HCT116 (cell line): ENCODE data around the gene ESR1. TPM values are rescaled to one million over a fixed set of nuclear protein-coding genes. Genes with fewer than 3 reads are reported as not detected.
A peak's percentile ranks its signal among the peaks of the same experiment; 100 is the strongest.

Source experiments
- ATAC-seq: fragments of 200-7000 bp; cut with Tn5 transposase; 2 replicates; pipeline ENCODE4 v1.9.1; 2020; ENCODE audit warnings: mild to moderate bottlenecking, moderate library complexity
- BruUV-seq: library from RNA; stranded (reverse); fragments of 400-500 nt; replicated peaks from 2 replicates; lab custom pipeline; 2021; lab: Mats Ljungman, UMichigan
- CTCF ChIA-PET: fragments of 300-600 bp; sonication (Branson Sonifier 250); formaldehyde crosslinking; loops from one replicate; lab custom pipeline; 2021; ENCODE audit warnings: antibody characterized with exemption; lab: Charles Lee
- POLR2A ChIA-PET: fragments of 300-600, 350-600 bp; sonication (Branson Sonifier 250); formaldehyde crosslinking; loops from one replicate; lab custom pipeline; 2021; ENCODE audit warnings: antibody characterized with exemption; lab: Charles Lee
- RAD21 ChIA-PET, 2 experiments: fragments of 300-600 bp; sonication (Branson Sonifier 250); formaldehyde crosslinking; loops; one replicate each; lab custom pipeline; 2023; ENCODE audit warnings: low total read pairs in 2 of 2; ENCODE audit not compliant: uncharacterized antibody in 2 of 2, unreplicated experiment in 2 of 2, low non-redundant PET in 1 of 2; lab: Charles Lee
- DNase-seq: peaks from one replicate; pipeline ENCODE4 v3.0.0-alpha.2; 2010; ENCODE audit warnings: low read depth, low spot score
- H2AFZ ChIP-seq: fragments of 200-600 bp; shearing (Covaris generic), sonication (generic); 2 replicates; pipeline ENCODE4 v1.6.1; 2017; ENCODE audit warnings: low read depth, mixed run types, mixed read lengths, antibody characterized with exemption, low read length; ENCODE audit not compliant: poor library complexity, severe bottlenecking
- H3K27ac ChIP-seq: 2 replicates; pipeline ENCODE4 v1.5.1; 2012; ENCODE audit warnings: low read depth, low read length
- H3K27me3 ChIP-seq: fragments of 200-600 bp; sonication (generic); 2 replicates; pipeline ENCODE4 v1.6.1; 2016; ENCODE audit warnings: mixed run types, low read length, mixed read lengths; ENCODE audit not compliant: insufficient read depth
- H3K36me3 ChIP-seq, 2 experiments: fragments of 200-500 bp in 1 of 2; fragments of 200-600 bp in 1 of 2; sonication (Bioruptor generic) in 1 of 2; sonication (generic) in 1 of 2; 2 replicates each; pipeline versions ENCODE4 v1.5.1 to v1.6.1; 2014 to 2016; ENCODE audit warnings: low read length in 2 of 2, inconsistent platforms in 1 of 2, mixed read lengths in 1 of 2, mixed run types in 1 of 2; ENCODE audit not compliant: insufficient read depth in 2 of 2, control insufficient read depth in 1 of 2
- H3K4me1 ChIP-seq, 2 experiments: fragments of 200-600 bp in 1 of 2; sonication (generic) in 1 of 2; 2 replicates each; pipeline versions ENCODE4 v1.5.1 to v1.6.1; 2012 to 2017; ENCODE audit warnings: low read length in 2 of 2, inconsistent platforms in 1 of 2, mild to moderate bottlenecking in 1 of 2, mixed read lengths in 1 of 2, mixed run types in 1 of 2, moderate library complexity in 1 of 2; ENCODE audit not compliant: insufficient read depth in 2 of 2, control insufficient read depth in 1 of 2
- H3K4me2 ChIP-seq: fragments of 200-600 bp; sonication (generic); 2 replicates; pipeline ENCODE4 v1.6.1; 2017; ENCODE audit warnings: mixed run types, low read length, mixed read lengths
- H3K4me3 ChIP-seq, 2 experiments: fragments of 200-600 bp in 1 of 2; sonication (generic) in 1 of 2; replicated peaks in 1 of 2; 2 replicates each; pipeline ENCODE4 v1.5.1; 2011 to 2016; ENCODE audit warnings: low read length in 2 of 2, control low read depth in 1 of 2, low read depth in 1 of 2, mild to moderate bottlenecking in 1 of 2, mixed read lengths in 1 of 2, mixed run types in 1 of 2
- H3K79me2 ChIP-seq: fragments of 200-600 bp; sonication (generic); 2 replicates; pipeline ENCODE4 v1.6.1; 2017; ENCODE audit warnings: mild to moderate bottlenecking, mixed run types, low read length, moderate library complexity, mixed read lengths; ENCODE audit not compliant: insufficient read depth
- H3K9ac ChIP-seq: fragments of 200-600 bp; sonication (generic); 2 replicates; pipeline ENCODE4 v1.6.1; 2016; ENCODE audit warnings: low read length, mixed read lengths
- H3K9me2 ChIP-seq: fragments of 200-600 bp; sonication (generic), shearing (Covaris generic); 2 replicates; pipeline ENCODE4 v1.6.1; 2017; ENCODE audit warnings: mixed run types, mild to moderate bottlenecking, moderate library complexity; ENCODE audit not compliant: insufficient read depth
- H3K9me3 ChIP-seq, 2 experiments: fragments of 200-500 bp in 1 of 2; fragments of 200-600 bp in 1 of 2; sonication (Bioruptor generic) in 1 of 2; sonication (generic) in 1 of 2; 2 replicates each; pipeline ENCODE4 v1.6.1; 2014 to 2017; ENCODE audit warnings: low read length in 2 of 2, mixed read lengths in 2 of 2, inconsistent platforms in 1 of 2, low read depth in 1 of 2, mild to moderate bottlenecking in 1 of 2, mixed run types in 1 of 2, moderate library complexity in 1 of 2; ENCODE audit not compliant: control insufficient read depth in 1 of 2, insufficient read depth in 1 of 2
- H4K20me1 ChIP-seq: fragments of 200-600 bp; sonication (generic), shearing (Covaris generic); 2 replicates; pipeline ENCODE4 v1.6.1; 2017; ENCODE audit warnings: mixed run types, mild to moderate bottlenecking, moderate library complexity; ENCODE audit not compliant: insufficient read depth
- ATF3 ChIP-seq: IDR thresholded peaks from 2 replicates; pipeline ENCODE4 v1.6.1; 2012
- CBX3 ChIP-seq: IDR thresholded peaks from 2 replicates; pipeline ENCODE4 v1.6.1; 2012; ENCODE audit warnings: low read depth
- CEBPB ChIP-seq: IDR thresholded peaks from 2 replicates; pipeline ENCODE4 v1.6.1; 2012; ENCODE audit warnings: low read depth
- CTCF ChIP-seq, 3 experiments: fragments of 200-600 bp in 1 of 3; sonication (generic) in 1 of 3; IDR thresholded peaks in 2 of 3; conservative IDR thresholded peaks in 1 of 3; 2 replicates each; pipeline ENCODE4 v1.5.1; 2012 to 2017; ENCODE audit warnings: low read depth in 2 of 3, low read length in 2 of 3, antibody characterized with exemption in 1 of 3, borderline replicate concordance in 1 of 3, control low read depth in 1 of 3, mild to moderate bottlenecking in 1 of 3, mixed read lengths in 1 of 3, mixed run types in 1 of 3, moderate library complexity in 1 of 3; ENCODE audit not compliant: insufficient read depth in 1 of 3
- EGR1 ChIP-seq: IDR thresholded peaks from 2 replicates; pipeline ENCODE4 v1.6.1; 2012; ENCODE audit warnings: low read depth
- ELF1 ChIP-seq: IDR thresholded peaks from 2 replicates; pipeline ENCODE4 v1.6.1; 2012; ENCODE audit warnings: low read depth, borderline replicate concordance
- EZH2phosphoT487 ChIP-seq: fragments of 200-600 bp; IDR thresholded peaks from 2 replicates; pipeline ENCODE4 v1.6.1; 2018; ENCODE audit warnings: antibody characterized with exemption, borderline replicate concordance
- JUND ChIP-seq: IDR thresholded peaks from 2 replicates; pipeline ENCODE4 v1.6.1; 2012
- MAX ChIP-seq: IDR thresholded peaks from 2 replicates; pipeline ENCODE4 v1.6.1; 2012
- POLR2A ChIP-seq: IDR thresholded peaks from 2 replicates; pipeline ENCODE4 v1.7.0; 2011; ENCODE audit warnings: borderline replicate concordance; ENCODE audit not compliant: insufficient read depth, insufficient read length; ENCODE audit errors: extremely low read depth
- SIN3A ChIP-seq: IDR thresholded peaks from 2 replicates; pipeline ENCODE4 v1.6.1; 2012; ENCODE audit warnings: low read depth
- SRF ChIP-seq: IDR thresholded peaks from 2 replicates; pipeline ENCODE4 v1.6.1; 2012; ENCODE audit warnings: low read depth
- TCF7L2 ChIP-seq: IDR thresholded peaks from 2 replicates; pipeline ENCODE4 v1.7.0; 2011; ENCODE audit warnings: borderline replicate concordance, inconsistent platforms; ENCODE audit not compliant: insufficient read depth, insufficient read length; ENCODE audit errors: extremely low read depth
- YY1 ChIP-seq: IDR thresholded peaks from 2 replicates; pipeline ENCODE4 v1.6.1; 2011; ENCODE audit warnings: low read length, low read depth, moderate library complexity, mild to moderate bottlenecking; ENCODE audit not compliant: insufficient replicate concordance; ENCODE audit errors: extremely low read depth
- ZFX ChIP-seq: fragments of 450-650 bp; IDR thresholded peaks from 2 replicates; pipeline ENCODE4 v1.6.1; 2017
- ZNF274 ChIP-seq: fragments of 200-500 bp; sonication (Bioruptor generic); IDR thresholded peaks from 2 replicates; pipeline ENCODE4 v1.6.1; 2014; ENCODE audit warnings: mild to moderate bottlenecking, low read depth, low read length, inconsistent platforms
- intact Hi-C: fragments of 100-400 bp; cut with micrococcal nuclease; formaldehyde crosslinking; loops from 2 replicates; pipeline ENCODE4 v1.10.0; 2022
- total RNA-seq: library from RNA; stranded (reverse); gene quantifications from one replicate; pipeline ENCODE4 v1.2.1, GENCODE V29; 2021; ENCODE audit not compliant: unreplicated experiment

Gene ESR1
- total RNA-seq, 1 experiment from 2014 or later: 0.17 TPM

GRCh38 chr6:151962246-151962846 lies 154.9 kb downstream of the ESR1 start:
- H3K9me2 ChIP-seq: no peaks in the 10 kb centered on the region
- no peak overlapping the region for H3K4me3 ChIP-seq
- H2AFZ ChIP-seq: no peak overlapping the region
- ATAC-seq (no peak), DNase-seq (no peak)
- no peak overlapping the region for H3K27ac ChIP-seq
- ChIA-PET CTCF (no interaction called here), POLR2A (no interaction called here), RAD21 (no interaction called here)
- no peak overlapping the region for H3K9ac ChIP-seq
- H4K20me1 ChIP-seq: no peaks in the 10 kb centered on the region
- no peak overlapping the region for H3K4me2 ChIP-seq
- no peaks in the 10 kb centered on the region for H3K79me2 ChIP-seq
- no peaks in the 10 kb centered on the region for H3K4me1 ChIP-seq
- BruUV-seq: no TSS peak
- TF ChIP-seq CEBPB: peak; percentile 49
- TF ChIP-seq TCF7L2: peak; percentile 46
- no peak for TF ChIP-seq YY1
- H3K27me3 ChIP-seq: no peaks in the 10 kb centered on the region
- no peaks in the 10 kb centered on the region for H3K9me3 ChIP-seq
- no peaks in the 10 kb centered on the region for H3K36me3 ChIP-seq
- intact Hi-C loops: no loop called here

- no peak overlapping the region for H3K4me2 ChIP-seq
- no peaks in the 10 kb centered on the region for H3K9me3 ChIP-seq
- H3K4me3 ChIP-seq: no peak overlapping the region
- no peaks in the 10 kb centered on the region for H3K27me3 ChIP-seq
- DNase-seq: no peak
- H3K4me1 ChIP-seq: no peaks in the 10 kb centered on the region
- no peaks in the 10 kb centered on the region for H4K20me1 ChIP-seq
- no peak overlapping the region for H2AFZ ChIP-seq
- POLR2A ChIA-PET: no interaction called here
- BruUV-seq: no TSS peak
- H3K9me2 ChIP-seq: no peaks in the 10 kb centered on the region
- no peak overlapping the region for H3K9ac ChIP-seq
- H3K36me3 ChIP-seq: no peaks in the 10 kb centered on the region
- ATAC-seq: no peak
- no peak overlapping the region for H3K27ac ChIP-seq
- CTCF ChIA-PET: no interaction called here
- intact Hi-C loops: no loop called here
- no peaks in the 10 kb centered on the region for H3K79me2 ChIP-seq
- RAD21 ChIA-PET: no interaction called here
- TF ChIP-seq POLR2A: no peak
- TF ChIP-seq JUND: no peak
- TF ChIP-seq TCF7L2: no peak
- TF ChIP-seq MAX: no peak
- TF ChIP-seq SRF: no peak
- TF ChIP-seq CBX3: no peak
- no peak for TF ChIP-seq ZFX
- TF ChIP-seq EGR1: no peak
- no peak for TF ChIP-seq ELF1
- TF ChIP-seq SIN3A: no peak
- no peak for TF ChIP-seq CTCF (IDR thresholded peaks at IDR 0.05 in 2 of 3, conservative IDR thresholded peaks at IDR 0.05 in 1 of 3; ENCODE audit: borderline replicate concordance in 1 of 3, insufficient read depth in 1 of 3, low read depth in 2 of 3, low read length in 2 of 3)
- no peak for TF ChIP-seq EZH2phosphoT487
- no peak for TF ChIP-seq ZNF274
- no peak for TF ChIP-seq ATF3
Measured at GRCh38 chr6:151963001-151963400, 155.5 kb downstream of the ESR1 start.
